Measurements from ENCODE around the gene ZBTB17.

GRCh38 chr1:16009030-16009460 is 33.1 kb upstream of the ZBTB17 start:
- TF ChIP-seq CTCF (IDR thresholded peaks at IDR 0.05) (peak; percentile 84), ESRRA (IDR thresholded peaks at IDR 0.05; ENCODE audit: borderline replicate concordance, low read length) (no peak), RAD21 (conservative IDR thresholded peaks at IDR 0.05 in 1 of 2, IDR thresholded peaks at IDR 0.05 in 1 of 2) (peak; percentile 88 to 91), POLR2A (IDR thresholded peaks at IDR 0.05; ENCODE audit: low read length) (no peak), BHLHE40 (IDR thresholded peaks at IDR 0.05; ENCODE audit: low read depth, low read length) (no peak), KDM5A (IDR thresholded peaks at IDR 0.05) (no peak), MAZ (IDR thresholded peaks at IDR 0.05; ENCODE audit: borderline replicate concordance, low read depth, low read length) (no peak), MAFK (IDR thresholded peaks at IDR 0.05; ENCODE audit: partially characterized antibody) (no peak), JUNB (IDR thresholded peaks at IDR 0.05) (no peak)
